HS-27A (cell line): Measurements from ENCODE around the gene ARIH2.
"Not testable (repeated sequence)": the region's sequence is repeated elsewhere in the genome, so short reads cannot be mapped to it uniquely, and the experiment has no call there.

ENCODE experiments used
- DNase-seq: peaks from one replicate; pipeline ENCODE4 v3.0.0-alpha.2; 2012; ENCODE audit warnings: low read depth, missing footprints

ARIH2 gene

DNA sequence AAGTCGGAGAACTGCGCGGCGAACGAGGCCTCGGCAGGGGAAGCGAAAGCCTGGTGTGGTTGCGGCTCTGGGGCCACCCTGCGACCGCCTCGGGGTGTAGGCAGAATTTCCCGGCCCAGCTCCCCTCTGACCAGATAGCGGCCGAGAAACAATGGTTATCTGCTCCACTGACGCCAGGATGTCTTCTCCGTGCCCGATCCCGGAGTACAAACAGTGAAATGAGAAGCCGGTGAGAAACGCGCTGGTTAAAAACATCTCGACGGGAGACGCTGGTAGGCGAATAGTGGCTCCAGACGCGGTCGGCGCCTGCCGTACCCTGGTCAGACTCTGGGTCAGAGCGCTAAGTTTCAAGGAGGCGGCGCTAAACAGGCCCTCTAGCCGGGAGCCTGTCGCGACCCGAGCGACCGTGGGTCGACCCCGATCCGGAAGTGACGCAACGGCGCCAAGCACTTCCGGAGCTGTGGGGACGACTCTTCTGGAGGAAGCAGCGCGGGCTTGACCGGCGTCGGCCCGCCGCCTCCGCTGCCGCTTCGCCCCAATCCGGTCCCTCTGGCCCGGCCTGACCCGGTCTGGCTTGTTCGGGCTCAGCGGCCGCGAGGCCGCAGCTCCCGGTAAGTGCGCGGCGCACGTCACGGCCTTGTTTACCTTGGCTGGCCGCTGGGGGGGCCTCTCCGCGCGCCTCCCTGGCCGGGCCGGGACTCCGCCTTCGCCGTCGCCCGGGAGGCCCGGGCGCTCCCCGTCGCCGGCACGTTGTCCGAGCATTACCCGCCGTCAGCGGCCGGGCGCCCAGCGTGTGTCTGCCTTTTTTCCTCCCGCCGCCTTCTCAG, at the start of gene ARIH2:
ARIH2 (plus strand) TSS at position 455 of the 827 bp plus-strand sequence. CDS start 8,717 bp downstream, outside the sequence.
- peak; percentile 84 for DNase-seq

DNA sequence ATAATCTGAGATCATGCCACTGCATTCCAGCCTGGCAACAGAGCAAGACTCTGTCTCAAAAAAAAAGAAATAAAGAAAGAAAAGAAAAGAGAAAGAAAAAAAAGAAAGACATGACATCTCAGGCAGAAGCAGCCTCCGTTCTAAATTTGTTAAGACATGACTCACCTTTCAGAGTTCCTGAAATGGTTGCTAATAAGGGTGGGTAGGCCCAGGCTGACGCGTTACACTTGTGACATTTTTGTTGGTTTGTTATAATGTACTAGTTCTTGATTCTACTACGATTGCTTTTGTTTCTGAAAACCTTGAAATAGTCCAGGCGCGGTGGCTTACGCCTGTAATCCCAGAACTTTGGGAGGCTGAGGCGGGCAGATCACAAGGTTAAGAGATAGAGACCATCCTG, 41.0 kb upstream of the ARIH2 start:
- no peak for DNase-seq

DNA sequence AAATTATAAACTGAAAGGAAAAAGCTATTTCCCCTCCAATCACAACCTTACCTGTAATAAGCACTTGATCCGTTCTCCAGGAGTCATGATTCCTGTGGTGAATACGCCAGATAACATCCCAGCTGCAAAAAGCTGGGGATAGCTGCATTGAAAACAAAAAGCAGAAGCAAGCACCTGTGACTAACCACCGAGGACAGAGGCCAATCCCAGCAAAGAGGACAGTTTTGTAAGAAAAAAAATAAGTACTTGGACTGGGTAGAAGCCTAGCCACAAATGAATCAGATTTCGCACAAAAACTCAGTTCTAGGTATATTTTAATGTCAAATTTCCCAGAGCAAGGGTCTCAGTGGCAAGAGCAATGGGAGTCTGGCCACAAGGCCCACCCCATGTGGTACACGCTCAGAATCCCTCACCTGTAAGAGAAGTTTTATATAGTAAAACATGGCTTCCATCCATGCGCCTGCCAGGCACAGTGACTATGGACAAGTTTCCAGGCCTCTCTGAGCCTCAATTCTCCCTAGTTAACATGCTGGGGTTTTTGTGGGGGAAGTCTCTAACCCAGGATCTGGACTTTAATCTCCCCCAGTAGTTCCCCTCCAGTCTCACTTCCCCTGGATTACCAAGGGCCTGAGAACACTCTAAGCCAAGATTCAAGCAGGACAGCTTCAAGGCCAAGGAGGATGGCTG, 39.2 kb upstream of the ARIH2 start:
- no peak for DNase-seq

DNA sequence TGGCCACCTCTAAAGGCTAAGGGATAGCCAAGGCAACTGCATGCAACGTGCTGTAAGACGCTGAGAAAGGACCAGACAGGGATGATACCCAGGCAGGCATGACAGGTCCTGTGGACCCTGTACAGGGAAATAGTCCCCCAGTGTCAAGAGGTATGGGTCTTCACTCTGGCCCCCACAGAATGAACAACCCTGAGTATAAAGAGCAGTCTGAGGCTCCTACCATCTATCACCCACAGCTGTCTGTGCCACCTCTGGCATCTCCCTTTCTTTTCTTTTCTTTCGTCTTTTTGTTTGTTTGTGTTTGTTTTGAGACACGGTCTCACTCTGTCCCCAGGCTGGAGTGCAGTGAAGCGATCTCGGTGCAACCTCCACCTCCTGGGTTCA, 38.7 kb upstream of the ARIH2 start:
- no peak for DNase-seq

DNA sequence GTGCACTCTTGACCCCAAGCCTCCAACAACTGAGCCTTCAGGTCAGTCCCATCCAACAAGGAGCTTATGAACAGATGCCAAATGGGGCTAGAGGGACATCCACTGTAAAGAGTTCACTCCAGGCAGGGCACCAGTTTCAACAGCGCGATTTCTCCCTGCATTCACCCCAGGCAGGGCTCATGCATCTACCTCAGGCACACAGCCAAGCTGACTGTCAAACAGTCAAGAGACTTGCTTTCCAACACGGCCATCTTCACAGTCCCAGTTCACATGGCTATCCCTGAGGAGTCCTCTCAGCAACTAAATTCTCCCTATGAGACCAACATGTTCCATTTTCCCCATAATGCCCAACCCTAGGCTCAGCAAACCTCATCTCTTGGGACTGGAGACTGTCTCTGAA, 37.6 kb upstream of the ARIH2 start:
- DNase-seq, result no peak

DNA sequence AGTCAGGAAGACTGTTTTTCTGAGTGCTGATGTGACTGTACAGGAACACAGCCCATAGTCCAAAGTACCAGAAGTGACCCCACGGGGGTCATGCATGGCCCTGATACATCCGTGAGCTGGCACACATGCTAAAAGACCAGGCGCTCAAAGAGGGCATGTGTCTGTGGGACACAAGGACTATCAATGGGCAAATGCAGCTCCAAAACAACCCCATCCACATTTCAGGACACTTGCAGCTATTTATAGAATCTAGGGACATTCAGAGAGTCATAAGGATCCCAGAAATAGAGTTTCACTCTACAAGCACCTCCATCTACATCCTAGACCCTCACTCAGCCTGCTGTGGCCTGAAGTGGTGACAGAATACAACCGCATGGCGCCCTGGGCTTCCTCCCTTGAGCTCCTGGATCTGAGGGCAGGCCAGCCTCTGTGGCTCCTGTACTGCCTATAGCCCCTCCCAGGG, 37.0 kb upstream of the ARIH2 start:
- DNase-seq, result no peak

DNA sequence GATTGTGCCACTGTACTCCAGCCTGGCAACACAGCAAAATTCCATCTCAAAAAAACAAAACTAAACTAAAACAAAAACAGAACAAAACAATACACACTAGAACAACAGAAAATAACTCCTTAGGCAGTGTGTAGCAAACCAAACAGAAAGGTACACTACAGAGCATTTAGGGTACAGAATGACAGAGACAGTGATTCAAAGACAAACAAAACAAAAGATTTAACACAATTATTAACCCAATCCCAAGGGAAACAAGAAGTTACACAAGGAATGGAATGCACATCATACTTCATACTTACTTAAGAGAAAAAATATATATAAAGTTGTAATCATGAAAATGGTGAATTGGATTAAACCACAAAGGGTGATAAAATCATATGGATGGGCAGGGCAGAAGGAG, 32.9 kb upstream of the ARIH2 start:
- no peak for DNase-seq

DNA sequence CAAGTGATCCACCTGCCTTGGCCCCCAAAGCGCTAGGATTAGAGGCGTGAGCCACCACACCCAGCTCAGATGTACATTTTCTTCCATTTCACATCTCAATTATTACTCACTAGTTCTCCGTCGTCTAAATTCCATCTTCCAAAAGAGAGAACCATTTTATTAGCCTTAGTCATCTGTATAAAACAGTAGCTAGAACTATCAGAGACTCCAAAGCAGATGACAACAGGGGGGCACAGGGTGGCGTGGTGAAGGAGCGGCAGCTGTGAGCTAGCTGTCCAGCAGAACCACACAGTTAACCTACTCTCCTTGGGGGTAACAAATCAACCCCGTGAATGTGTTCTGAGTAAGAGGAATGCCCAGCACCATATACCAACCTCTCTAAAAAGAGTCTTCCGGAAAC, 27.0 kb upstream of the ARIH2 start:
- DNase-seq, result no peak

DNA sequence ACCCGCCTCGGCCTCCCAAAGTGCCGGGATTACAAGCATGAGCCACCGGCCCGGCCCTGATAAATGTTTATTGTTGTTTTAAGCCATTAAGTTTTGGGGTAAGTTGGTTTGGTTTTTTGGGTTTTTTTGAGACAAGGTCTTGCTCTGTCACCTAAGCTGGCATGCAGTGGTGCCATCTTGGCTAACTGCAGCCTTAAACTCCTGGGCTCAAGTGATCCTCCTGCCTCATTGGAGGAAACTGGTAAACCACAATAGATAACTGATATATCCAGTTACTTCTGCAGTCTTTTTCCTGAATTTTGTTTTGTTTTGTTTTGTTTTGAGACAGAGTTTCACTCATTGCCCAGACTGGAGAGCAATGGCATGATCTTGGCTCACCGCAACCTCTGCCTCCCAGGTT, 24.1 kb upstream of the ARIH2 start:
- no peak for DNase-seq

DNA sequence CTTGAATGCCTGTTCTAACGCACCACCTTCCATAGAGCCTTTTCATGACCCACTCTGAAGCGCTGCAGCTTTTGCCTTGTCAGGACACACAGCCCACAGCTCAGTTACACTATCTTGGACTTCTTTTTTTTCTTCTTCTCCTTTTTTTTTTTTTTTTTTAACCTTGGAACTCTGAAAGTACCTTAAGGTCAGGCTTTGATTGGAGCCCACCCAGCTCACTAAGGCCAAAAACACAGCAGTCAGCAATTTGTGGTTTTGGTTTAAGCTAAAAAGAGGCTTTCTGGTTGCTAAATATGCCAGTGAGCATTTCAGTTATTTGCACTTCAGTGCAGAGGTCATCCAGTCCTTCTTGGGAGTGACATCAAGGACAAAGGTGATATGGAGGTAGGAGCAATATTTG, 21.7 kb upstream of the ARIH2 start:
- DNase-seq, result no peak

DNA sequence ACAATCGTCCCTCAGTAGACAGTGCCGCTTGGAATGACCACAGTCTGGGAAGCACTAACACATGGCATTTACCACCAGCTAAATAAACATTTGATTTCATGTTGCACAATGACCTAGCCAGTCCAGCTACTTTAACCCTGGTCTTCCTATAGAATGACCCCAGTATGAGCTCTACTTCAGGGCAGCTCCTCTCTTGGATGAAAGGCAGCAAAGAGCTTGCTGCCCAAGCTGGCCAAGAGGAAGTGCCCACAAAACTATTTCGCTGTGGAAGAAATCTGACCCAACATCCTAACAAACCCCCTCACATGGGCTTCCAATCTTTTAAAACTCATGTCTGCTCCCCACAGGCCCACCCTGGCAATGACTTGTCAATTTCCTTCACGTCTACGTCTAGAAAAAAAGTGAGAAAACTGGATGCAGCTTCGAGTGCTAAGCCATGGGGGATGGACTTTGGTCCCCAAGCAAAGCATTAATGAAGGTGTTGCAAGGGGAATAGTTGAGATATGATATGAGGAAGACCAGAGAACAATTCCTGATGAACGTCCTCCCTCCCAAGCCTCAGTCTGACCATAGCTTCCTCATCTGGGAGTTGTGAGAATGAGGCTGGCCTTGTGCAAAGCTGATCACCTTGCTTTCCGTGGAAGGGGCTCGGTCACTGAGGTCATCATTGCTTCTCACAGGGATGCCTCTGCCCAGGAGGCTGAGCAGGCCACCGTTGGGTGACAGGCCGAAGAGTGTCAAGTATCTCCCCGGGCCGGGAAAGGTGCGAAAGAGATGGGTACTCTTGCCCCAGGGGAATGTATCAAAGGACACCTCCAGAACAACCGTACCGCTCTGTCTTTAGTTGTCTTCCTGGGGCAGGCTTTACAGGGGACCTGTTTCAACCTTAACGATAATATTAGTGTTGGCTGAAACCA, 20.9 kb upstream of the ARIH2 start:
- DNase-seq, result no peak

DNA sequence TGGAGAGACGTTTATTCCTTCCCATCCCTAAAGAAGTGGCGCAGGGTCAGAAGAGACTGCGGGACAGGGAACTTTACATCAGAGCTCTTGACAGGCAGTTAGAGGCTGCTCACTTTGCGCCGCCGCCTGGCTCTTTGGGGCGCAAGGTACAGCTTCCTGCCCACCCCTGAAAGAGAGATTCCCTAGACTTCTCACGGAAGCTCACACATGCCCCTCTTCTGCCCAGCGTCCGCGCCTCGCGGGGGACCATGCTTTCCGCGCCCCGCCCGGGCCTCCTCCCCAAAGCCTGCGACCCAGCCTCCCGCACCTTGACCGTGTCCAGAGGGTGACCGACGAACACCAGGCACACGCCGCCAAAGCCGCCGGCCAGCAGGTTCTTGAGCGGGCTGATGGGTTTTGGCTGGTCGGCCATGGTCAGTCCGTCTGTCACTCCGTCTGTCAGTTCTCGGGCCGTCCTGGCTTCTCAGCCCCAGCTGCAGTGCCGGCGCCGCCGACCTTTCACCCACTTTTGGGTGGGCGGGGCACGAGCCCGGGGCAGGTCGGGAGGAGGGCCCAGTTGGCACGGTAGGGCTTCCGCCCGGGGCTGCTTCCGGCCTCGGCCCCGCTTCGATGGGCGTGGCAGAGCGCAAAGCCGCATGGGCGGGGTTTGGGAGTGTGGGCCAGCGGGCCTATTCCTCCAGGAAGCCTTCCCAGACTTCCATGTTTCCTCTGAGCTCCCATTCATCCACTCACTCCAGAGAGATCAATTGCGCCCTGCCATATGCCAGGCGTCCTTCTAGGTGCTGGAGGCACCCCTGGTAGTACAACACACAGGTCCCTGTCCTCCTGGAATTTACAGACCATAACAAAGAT, 20.0 kb upstream of the ARIH2 start, which contains the start of gene SLC25A20:
SLC25A20 (minus strand) TSS at position 500 of the 852 bp plus-strand sequence; CDS start at position 412, 88 bp downstream.
- peak; percentile 62 for DNase-seq

DNA sequence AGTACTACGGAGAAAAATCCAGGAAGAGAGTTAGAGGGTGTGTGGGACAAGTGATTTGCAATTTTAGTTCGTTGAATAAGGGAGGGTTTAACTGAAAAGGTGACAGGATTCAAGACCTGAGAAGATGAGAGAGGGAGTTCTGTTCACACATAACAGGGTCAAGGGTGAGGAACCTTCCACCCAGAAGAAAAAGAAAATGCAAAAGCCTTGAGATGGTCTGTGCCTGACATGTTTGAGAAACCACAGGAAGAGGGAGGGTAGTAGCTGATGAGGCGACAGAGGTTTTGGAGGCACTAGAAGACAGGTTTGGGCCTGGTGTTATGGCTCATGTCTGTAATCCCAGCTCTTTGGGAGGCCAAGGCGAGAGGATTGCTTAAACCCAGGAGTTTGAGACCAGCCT, 19.4 kb upstream of the ARIH2 start:
- DNase-seq, result no peak

DNA sequence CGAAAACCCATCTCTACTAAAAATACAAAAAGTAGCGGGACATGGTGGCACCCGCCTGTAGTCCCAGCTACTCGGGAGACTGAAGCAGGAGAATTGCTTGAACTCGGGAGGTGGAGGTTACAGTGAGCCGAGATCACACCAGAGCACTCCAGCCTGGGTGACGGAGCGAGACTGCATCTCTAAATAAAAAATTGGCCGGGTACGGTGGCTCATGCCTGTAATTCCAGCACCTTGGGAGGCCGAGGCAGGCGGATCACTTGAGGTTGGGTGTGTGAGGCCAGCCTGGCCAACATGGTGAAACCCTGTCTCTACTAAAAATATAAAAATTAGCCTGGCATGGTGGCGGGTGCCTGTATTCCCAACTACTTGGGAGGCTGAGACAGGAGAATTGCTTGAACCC, 11.6 kb upstream of the ARIH2 start:
- not testable (repeated sequence) for DNase-seq

DNA sequence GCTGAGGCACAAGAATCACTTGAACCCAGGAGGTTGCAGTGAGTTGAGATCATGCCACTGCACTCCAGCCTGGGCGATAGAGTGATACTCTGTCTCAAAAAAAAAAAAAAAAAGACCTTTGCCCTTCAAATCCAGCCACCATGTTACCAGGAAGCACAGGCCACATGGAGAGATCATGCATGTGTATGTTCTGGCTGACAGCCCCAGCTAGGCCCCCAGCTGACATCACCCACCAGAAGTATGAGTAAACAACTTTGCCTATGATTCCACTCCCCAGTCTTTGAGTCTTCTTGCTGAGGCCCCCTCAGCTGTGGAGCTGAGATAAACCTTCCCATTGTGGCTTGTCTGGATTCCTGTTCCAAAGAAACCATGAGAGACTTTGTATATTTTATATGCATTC, 3.3 kb upstream of the ARIH2 start:
- DNase-seq, result no peak

DNA sequence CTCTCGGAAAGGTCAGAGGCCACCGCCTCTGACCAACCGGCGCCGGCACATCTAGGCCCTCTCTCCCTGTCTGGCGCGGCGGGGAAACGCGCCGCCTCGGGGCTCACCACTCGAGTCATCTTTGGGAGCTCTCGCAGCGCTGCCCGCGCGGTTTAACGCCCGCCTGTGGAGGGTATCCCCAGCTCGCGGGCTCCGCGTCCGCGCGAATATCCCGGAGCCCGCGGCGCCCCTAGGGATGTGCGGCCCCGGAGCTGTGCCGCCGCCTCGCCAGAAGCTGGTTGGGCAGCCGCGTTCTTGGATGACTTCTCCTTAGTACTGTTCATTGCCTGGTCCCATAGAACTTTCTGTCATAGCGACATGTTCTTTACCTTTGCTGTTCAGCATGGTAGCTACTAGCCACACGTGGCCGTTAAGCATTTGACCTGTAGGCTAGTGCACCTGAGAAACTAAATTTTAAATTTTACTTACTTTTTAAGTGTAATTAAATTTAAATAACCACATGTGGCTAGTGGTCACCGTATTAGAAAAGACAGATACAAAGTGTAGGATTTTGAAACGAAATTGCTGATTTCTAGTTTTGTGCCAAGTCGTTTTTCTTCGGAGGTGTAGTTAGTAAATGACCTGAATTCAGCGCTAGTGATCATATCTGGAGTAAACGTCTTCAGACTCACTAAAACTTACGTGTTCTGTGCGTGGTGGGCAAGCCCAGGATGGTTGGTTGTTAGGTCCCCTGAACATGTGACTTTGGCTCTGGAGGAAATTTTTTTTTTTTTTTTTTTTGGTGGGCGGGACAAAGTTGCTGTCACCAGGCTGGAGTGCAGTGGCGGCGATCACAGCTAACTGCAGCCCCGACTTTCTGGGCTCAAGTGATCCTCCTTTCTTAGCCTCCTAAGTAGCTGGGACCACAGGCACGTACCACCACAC, 835 bp downstream of the ARIH2 start:
- DNase-seq, result peak; percentile 30

DNA sequence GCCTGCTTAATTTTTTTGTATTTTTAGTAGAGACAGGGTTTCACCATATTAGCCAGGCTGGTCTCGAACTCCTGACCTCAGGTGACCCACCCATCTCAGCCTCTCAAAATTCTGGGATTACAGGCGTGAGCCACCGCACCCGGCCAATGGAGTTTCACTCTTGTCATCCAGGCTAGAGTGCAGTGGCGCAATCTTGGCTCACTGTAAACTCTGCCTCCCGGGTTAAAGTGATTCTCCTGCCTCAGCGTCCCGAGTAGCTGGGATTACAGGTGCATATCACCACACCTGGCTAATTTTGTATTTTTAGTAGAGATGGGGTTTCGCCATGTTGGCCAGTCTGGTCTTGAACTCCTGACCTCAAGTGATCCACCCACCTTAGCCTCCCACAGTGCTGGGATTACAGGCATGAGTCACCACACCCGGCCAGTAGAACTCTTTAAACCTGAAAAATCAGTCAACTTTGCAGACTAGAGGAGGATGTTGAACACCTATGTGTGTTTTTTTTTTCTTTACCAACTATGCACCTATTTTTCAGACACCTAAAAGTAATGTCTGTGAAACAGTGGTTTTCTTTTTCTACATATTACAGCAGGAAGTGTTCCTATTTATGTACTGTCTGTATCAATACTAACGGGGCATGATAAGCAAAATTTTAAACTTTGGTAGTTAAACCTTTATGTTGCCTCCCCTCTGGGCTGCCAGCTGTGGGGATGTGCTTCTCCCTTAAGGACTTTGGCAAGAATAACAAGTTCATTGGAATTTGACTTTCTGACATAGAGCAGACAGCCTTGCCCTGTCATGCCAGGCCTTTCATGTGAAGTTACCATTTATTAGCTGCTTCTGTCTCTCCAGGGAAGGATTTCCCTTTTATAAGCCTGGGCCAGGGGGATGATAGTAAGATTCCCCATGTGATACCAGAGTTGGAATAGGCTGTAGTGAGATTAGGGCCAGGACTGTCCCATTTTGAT, 8.1 kb downstream of the ARIH2 start:
- DNase-seq, result no peak

DNA sequence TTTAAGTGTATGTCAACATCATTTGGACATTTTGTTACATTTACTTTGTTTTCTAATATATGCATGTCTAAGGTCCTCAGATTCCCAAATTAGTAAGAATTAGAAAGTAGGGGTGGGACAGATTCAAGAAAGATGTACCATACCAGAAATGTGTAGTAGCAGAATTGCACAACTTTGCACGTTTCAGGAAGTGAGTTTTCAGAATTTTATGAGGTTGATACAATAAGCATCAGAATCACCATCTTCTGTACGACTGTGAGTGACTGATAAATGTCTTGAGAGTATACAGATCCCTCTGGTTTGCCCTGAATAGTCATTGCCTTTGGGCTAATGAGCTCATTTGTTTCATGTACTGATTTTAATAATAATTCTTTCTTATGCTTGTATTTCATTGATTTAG, 9.3 kb downstream of the ARIH2 start:
- no peak for DNase-seq

DNA sequence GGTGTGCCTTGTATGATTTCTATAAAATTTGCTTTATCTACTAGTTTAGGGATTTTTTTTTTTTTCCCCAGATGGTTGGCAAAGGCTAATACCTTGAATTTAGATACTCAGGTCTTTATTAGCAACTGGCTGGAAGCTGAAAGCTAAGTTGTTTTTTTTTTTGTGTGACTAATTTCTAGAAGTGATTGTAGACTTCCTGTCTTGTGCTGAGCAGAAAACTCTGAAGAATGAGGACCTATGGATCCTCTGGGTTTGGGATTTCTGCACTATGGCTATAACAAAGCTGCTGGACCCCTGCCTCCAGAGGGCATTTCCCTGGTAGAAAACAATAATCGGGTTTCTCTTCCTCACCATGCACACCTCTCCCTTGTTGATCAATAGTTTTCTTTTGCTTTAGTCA, 10.0 kb downstream of the ARIH2 start:
- no peak for DNase-seq
